ENCODE measurements around the gene TNRC18. TPM values are rescaled to one million over a fixed set of nuclear protein-coding genes. Genes with fewer than 3 reads are reported as not detected.
"Not testable (repeated sequence)": the region's sequence is repeated elsewhere in the genome, so short reads cannot be mapped to it uniquely, and the experiment has no call there.

The TNRC18 gene
- total RNA-seq, 1 experiment from 2014 or later, result 31.5 TPM

DNA sequence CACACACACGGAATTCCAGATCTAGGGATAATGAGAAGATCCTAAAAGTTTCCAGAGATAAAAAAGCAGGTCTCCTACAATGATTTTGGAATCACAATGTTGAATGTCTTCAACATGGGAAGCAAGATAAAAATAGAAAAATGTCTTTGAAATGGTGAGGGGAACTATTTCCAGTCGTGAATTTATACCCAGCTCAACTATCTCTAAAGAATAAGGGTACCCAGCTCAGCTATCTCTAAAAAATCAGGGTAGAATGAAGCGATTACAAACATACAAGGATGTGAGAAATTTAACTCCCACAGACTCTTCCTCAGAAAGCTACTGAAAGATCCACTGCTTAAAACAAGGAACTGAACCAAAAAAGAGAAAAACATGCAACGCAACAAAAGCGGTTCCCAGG lies 105.0 kb downstream of the TNRC18 start:
- not testable (repeated sequence) for DNase-seq (ENCODE audit: low read depth)

DNA sequence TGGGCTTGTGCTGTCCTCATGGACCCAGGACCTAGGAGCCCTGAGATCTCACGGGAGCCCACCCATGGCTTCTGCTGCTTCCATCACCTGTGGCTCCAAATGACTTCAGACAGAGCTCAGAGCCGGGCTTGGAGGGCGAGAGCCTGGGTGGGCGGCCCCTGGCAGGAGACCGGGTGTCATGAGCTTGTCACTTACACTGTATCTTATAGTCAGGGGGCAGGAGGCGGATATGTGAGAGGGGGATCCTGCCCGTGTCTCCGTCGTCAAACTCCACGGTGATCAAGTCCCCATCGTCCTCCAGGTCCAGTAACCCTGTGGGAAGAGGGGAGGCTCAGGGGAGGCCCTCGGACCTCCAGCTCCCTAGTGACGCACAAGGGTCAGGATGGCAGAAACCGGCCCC lies 107.9 kb downstream of the TNRC18 start:
- DNase-seq (ENCODE audit: low read depth), result no peak

DNA sequence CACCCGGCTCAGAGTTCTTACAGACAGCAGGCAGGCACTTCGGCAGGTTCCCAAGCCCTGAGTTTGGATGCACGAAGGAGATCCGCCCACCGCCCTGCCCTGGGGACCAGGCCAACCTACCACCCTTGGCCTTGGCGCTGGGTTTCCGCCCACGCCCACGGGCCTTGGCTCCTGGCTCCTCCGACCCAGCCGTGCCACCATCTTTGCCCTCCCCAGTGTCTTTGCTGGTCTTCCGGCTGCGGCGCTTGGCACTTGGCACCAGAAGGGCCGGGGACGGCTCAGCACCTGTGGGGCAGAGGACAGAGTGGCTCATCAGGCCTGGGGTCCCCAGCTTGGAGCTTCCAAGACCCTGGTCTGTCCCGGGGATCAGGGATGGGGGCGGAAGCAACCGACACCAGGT lies 108.8 kb downstream of the TNRC18 start:
- no peak for DNase-seq (ENCODE audit: low read depth)

DNA sequence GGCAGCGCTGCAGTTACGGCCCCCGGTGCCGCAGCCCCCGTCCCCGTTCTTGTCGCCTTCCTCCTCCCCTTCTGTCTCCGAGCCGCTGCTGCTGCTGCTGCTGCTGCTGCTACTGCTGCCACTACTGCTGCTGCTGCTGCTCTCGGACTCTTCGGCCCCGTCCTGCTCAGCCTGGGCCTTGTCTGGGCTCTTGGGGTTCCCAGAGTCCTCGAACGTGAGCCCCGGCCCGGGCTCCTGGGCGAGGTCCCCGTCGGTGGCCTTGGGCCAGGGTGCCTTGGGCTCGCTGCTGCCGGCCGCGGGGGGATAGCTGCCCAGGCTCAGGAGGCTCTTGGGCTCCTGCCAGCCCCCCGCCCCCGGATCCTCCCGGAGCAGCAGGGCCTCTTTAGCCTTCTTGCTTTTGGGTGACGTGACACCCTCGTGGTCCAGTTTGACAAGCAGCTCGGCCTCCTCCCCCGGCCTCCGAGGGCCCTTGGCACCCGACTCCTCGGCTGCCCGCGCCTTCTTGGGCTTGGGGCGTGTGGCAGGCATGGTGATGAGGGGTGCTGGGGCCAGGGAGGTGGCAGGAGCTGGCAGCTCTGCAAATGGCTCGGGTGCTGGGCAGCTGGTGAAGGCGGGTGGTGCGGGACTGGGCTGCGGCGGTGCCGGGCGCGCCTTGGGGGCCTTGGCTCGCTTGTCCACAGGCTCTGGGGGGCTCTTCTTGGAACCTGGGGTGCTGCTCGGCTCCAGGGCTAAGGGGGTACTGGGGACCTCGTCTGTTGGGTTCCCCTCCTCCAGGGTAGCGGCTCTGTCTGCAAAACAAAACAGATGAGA lies 110.4 kb downstream of the TNRC18 start:
- not testable (repeated sequence) for DNase-seq (ENCODE audit: low read depth)

DNA sequence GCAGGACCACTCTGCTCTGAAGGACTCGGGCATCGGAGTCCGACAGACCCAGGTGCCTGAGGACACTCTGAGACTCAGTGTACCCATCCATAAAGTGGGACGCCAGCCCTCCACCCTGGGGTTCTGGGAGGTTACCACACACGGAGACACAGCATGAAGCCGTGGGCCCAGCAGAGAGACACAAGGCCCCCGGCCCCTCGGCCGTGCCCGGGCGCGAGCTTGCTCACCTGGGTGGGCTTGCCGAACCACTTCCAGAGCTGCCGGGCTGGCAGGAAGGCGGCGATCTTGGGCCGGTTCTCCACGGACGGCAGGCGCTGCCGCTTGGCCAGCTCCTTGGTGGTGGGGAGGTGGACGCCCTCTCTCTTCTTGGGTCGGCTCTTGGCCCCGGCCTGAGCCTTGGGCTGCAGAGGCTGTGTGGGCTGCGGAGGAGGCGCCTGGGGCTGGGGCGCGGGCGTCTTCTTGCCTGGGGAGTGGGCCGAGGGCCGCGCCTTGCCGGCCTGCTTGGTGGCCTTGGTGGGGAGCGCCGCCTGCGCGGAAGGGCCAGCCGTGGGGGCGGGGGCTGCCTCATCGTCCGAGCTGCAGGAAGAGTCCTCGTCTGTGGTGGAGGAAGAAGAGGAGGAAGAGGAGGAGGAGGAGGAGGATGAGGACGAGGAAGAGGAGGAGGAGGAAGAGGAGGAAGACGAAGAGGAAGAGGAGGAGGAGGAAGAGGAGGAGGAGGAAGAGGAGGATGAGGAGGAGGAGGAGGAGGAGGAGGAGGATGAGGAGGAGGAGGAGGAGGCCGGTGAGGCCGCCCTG lies 111.2 kb downstream of the TNRC18 start:
- not testable (repeated sequence) for DNase-seq (ENCODE audit: low read depth)

DNA sequence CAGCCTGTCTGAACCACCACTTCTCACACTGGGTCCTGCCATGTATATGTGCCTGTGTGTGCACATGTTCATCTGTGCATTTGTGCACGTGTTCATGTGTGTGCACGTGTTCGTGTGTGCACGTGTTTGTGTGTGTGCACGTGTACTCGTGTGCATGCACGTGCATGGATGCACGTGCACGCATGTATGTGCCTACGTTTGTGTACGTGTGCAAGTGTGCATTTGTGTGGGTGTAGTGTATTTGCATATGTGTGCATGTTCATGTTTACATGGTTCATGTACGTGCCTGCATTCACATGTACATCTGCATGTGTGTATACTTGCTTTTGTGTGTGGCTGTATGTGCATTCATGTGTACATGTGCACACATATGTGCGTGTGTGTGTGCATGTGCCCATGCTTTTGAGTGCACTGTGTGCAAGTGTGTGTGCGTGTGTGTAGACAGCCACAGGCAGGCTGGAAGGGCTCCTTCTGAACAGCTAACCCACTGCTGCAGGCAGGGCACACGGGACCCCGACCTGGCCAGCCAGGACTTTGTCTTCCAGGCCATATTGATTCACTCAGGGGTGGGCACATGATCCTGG lies 112.7 kb downstream of the TNRC18 start:
- DNase-seq (ENCODE audit: low read depth), result no peak

DNA sequence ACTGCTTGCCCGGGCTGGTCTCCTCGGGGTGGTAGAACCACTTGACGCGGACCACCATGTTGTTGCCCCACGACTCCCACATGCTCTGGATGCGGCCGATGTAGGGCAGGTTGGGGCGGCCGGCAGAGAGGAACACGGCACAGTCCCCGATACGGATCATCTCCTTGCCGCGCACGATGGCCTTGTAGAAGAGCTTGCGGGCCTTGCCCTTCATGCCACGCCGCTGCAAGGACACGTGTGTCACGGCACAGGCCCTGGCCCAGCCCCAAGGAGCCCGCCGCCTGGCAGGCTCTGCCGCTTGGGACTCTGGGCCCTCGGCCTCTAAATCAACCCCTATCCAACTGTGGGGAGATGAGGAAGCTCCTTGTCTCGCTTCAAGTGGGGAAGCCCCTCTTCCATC lies 114.5 kb downstream of the TNRC18 start:
- DNase-seq (ENCODE audit: low read depth), result no peak

DNA sequence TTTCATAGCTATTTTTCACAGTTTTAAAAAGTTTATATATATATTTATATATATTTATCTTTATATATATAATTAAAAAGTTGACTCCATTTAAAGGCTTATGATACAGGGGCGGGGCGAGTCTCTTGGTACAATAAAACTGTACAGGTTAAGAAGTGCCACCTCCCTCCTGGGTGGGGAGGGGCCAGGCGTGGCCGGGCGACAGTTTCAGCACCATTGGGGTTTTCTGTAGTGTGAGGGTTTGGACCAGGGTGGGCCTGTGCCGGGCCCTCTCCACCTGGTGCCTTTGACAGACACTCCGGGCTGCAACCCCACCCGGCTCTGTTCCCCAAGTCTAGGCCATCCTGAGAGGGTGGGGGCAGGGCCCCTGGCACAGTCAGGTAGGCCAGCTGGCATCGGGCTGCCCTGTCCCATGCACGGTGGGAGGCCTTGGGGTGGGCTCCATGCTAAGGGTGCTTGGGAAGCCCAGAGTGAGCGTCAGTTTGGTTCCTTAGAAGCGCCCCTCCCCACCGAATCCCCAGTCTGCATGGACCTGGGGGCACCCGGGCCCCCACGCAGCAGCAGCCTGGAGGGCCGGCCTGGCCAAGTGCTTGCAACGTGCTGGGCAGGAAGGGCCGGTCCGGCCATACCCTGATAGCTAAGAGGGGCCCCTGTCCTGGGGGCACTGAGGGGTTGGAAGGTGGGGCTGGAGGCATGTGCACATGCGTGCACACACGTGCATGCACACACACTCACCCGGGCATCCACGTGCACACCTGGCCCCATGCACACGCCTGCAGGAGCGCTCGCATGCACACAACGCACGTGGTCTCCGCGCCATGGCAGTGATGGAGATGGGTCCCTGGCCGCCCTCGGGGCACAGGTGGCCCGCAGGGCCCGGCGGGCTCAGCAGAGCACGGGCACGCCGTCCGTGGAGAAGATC lies 116.2 kb downstream of the TNRC18 start:
- not testable (repeated sequence) for DNase-seq (ENCODE audit: low read depth)

DNA sequence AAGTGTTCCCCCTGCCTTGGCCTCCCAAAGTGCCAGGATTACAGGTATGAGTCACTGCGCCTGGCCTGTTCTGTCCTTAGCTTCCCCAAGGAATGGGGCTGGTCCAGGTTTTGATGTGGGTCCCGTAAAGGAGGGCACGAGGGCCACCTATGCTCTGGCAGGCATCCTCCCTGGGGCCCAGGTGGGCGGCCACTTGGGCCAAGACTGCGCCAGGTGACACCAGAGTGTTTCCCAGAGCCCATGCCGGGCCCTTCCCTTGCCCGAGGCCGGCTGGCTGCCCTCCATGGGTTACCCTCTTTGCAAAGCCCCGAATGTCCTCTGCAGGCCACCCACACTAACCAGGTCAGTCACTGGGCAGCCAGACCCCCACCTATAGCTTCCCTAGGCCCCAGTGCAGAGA lies 118.6 kb downstream of the TNRC18 start:
- not testable (repeated sequence) for DNase-seq (ENCODE audit: low read depth)

DNA sequence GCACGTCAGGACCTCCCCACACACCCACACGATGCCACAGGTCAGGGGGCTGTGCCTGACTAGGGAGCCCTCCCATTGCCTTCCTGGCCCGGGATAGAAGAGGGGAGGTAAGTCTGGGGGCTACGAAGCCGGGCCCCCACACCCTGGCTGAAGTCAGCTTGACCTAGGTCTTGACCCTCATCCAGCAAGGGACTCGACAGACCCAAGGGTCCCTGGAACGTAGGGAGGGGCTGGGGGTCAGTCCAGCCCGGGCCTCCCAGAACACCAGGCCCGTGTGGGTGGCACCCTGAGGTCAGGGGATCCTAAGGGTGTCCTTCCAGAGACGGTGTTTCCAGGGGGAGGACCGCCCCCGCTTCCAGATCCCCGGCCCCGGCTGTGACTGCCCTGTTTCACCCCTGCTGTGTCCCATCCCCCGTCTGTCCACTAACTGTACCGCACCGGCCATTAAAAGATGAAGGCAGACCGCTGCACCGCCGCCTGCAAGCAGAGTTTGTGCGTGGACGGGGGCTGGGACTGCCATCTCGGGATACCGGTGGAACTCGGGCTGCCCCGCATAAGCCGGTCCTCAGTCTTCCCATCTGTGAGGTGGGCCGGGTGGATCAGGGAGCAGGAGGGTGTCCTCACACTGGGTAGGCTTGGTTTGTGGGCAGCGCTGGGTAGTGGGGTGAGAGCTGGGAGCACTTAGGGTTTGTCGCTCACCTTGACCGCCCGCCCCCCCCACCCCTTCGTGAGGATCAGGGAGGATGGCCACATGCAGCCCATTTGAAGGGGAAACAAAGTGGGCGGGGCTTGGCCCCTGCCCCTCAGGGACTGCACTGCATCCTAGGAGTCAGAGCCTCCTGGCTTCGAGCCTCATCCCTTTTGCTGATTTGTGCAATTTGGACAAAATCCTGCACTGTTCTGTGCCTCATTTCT lies 119.8 kb downstream of the TNRC18 start:
- no peak for DNase-seq (ENCODE audit: low read depth)

DNA sequence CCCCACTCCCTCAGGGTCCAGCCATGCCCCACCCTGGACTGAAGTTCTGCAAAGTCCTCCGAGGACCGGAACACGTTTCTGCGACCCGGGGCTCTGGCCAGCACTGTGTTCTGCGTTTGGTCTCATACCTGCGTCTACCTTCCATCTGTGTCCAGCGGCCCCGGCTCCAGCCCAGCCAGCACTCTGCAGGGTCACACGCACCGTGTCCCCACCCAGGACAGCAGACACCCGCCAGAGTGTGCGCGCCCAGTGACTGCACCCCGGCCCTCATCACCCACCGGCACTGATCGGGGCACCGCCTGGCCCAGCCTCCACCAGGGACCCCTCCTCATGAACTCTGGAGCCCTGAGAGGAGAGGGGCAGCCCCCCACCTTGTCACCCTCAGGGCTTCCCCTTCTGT lies 120.6 kb downstream of the TNRC18 start:
- no peak for DNase-seq (ENCODE audit: low read depth)

DNA sequence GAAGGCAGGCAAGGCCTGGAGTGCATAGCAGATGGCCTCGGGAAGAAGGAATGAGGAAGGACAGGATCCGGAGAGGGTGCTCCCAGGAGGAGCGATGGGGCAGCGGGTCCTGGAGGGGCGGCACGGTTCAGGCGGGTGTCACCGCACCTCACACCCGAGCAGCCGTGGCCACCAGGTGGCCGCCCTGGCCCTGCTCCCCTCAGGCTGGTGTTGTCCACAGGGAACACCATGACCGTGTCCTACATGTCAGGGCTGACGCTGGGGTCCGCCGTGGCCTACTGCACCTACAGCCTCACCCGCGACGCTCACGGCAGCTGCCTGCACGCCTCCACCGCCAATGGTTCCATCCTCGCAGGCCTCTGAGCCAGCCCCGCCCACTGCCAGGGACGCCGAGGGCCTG lies 121.1 kb downstream of the TNRC18 start:
- no peak for DNase-seq (ENCODE audit: low read depth)

DNA sequence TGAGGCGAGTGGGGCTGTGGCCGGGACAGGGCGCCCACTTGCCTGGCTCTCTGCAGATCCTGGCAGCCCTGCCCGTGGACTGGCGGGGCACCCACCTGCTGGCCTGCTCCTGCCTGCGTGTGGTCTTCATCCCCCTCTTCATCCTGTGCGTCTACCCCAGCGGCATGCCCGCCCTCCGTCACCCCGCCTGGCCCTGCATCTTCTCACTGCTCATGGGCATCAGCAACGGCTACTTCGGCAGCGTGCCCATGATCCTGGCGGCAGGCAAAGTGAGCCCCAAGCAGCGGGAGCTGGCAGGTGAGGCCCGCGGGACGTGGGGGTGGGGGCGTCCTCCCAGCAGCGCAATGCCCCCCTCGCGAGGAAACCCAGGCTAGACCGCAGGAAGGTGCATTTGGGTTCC lies 123.3 kb downstream of the TNRC18 start:
- DNase-seq (ENCODE audit: low read depth), result no peak

DNA sequence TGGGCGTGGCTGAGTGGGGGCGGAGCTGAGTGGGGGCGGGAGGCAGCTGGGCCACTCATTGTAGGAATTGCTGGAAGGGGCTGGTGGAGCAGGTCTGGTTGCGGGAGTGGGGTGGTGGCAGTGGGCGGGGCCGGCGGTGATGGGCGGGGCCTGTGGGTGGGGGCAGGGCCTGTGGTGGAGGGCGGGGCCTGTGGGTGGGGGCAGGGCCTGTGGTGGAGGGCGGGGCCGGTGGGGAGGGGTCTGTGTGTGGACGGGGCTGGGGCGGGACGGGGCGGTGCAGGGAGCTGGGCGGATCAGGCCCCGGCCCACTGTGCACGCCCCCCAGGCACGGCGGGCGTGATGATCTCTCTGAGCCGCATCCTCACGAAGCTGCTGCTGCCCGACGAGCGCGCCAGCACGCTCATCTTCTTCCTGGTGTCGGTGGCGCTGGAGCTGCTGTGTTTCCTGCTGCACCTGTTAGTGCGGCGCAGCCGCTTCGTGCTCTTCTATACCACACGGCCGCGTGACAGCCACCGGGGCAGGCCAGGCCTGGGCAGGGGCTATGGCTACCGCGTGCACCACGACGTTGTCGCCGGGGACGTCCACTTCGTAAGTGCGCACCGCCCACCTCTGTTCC lies 126.9 kb downstream of the TNRC18 start:
- DNase-seq (ENCODE audit: low read depth), result no peak

DNA sequence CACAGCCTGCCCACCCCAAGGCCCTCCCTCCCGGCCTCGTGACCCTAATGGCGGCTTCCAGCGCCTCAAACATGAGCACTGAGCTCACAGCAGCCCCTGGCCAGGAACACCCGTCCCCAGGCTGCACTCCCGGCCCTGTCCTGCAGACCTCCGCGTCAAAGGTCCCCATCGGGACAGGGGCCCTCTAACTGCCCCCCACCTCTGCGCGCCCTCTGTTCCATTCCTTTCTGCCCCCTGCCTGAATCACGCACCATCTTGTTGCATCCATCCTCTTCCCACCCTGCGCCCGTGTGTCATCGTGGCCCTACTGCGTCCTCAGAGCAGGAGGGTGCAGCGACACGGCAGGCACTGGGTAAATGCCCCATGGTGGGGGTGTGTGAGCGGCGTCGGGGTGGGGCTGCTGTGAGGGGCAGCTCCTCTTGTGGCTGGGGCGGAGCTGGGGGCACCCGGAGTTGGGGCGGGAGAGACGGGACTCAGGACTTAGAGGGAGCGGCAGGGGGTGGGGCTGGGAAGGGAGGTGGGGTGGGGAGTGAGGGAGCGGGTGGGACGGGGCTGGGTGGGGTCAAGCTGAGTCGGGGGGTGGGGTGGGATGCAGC lies 127.5 kb downstream of the TNRC18 start:
- DNase-seq (ENCODE audit: low read depth), result no peak

DNA sequence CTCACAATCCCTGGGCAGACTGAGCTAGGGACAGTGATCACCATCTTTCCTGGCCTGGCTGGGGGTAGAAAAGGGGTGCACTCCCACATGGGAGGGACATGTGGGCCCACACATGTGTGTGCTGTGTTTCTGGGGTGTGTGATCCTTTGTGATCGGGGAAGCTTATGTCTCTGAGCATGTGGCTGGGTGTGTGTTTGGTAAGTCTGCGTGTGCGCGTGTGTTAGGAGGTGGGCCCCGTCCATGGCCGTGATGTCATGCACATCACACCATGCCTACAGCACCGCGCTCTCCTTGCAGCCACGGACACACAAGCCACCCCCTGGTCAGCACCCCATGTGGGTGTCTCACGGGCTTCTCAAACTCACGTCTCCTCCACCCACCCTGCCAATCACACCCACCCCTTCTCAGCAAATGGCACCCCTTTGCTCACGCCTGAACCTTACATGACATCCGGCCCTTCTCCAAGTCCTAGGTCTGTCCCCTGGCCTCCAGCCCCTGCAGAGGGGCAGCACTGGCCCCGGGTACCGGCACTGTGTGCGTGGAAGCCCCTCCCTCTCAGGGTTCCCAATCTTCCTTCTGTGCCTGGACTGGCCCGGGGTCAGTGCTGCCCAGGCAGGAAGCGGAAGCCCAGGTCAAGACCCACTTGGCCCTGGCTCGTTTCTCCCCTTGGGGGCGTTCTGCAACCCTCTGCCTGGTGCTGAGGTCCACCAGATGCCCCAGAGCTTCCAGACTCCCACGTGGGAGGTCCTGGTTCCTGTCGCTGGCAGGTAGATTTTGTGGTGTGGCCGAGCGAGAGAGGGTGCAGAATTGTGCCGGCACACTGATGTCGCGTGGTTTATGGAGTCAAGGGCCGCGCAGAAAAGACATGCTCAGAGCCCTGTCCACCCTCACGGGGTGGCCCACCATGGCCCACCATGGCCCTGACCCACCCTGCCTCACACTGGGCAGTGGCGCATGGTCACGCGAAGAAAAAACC lies 128.3 kb downstream of the TNRC18 start:
- DNase-seq (ENCODE audit: low read depth), result no peak

DNA sequence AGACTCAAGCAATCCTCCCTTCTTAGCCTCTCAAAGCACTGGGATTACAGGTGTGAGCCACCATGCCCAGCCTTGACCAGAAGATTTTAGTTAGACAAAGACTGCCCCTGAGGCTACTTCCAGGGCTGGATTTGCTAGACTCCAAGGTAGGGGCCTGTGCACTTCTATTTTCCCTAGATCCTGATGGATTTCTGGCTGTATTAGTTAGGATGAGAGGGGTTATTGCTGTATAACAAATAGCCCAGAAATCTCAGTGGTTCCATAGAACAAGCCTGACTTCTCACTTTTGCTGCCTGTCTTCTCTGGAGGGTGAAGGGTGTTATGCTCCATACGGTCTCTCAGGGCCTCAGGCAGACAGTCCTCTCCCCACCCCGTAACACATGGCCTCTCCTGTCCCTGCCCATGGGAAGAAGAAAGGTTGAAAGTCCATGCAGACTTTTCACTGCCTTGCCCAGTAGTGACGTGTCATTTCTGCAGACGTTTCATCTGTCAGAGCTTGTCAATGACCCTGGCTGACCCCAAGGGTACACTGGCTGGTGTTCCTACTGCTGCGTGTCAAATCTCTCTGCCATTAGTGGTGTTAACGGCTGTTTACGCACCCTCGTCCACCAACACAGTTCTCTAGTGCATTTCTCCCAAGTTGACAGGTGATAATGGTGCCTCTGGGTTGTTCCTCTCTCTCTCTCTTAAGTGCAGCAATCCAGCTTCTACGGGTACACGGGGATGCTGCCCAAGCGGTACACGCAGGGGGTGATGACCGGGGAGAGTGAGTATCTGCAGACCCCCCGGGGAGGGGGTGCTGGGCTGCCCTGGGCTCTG lies 129.3 kb downstream of the TNRC18 start:
- no peak for DNase-seq (ENCODE audit: low read depth)

All from Daoy (cell line).